Measurements from ENCODE around the gene BCL7C. TPM values are rescaled to one million over a fixed set of nuclear protein-coding genes. Genes with fewer than 3 reads are reported as not detected.

BCL7C gene
- total RNA-seq, 1 experiment from 2014 or later, result 45.8 TPM

DNA sequence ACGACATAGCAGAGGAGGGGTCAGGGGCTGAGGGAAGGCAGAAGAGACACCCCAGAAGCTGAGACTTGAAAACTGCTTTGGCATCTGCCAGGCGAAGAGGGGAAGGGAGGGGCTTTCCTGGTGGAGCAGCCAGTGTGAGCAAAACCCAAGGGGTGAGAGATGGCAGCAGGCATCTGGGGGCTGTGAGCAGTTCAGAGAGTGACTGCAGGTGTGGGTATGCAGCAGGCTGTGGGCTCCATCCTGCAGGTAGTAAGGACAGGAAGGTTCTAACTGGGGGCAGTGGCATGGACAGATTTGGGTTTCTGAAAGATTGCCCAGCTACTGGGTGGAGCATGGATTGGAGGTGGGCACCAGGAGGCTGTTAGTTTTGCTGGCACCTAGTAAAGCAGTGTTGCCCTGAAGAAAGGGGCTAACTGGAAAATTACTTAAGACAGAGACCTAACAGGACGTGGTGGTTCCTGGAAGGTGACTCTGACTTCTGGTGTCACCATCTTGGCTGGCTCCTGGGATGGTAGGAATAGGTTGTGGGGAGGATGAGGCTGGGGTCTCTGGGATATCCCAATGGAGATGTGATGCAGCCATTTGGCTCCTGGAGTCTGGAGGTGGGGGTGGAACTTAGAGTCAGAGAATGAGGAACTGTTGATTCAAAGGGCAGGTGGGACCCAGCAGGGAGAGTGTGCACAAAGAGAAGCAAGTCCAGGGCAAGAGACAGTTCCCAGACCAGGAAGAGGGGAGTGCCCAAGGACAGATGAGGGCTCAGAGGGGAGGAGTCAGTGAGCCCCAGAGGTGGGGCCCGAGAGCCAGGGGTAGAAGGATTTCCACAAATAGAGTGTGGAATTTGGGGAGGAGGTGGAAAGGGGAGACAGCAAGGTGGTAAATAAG is 11.2 kb downstream of the BCL7C start:
- ATAC-seq (no peak), DNase-seq (ENCODE audit: low read depth, low spot score) (no peak)
- ChIA-PET POLR2A (no interaction called here), CTCF (interaction anchor here (0.7 kb wide), 1 partner anchor 104 kb away, joined by 7 read pairs; no protein-coding TSS in a partner anchor)
- H3K9me3 ChIP-seq (ENCODE audit: control insufficient read depth, insufficient read depth, low read depth, low read length), result no peaks in the 10 kb centered on the region
- in situ Hi-C loops (cut with HindIII; ENCODE audit: low pct_unique_long_range_greater_than_20kb, low sequenced_read_pairs) (no loop called here), intact Hi-C loops (cut with micrococcal nuclease; ENCODE audit: unreplicated experiment) (no loop called here)
- BruUV-seq (replicated peaks), result no TSS peak
- no peak overlapping the region for H3K27ac ChIP-seq (ENCODE audit: low read length)
- TF ChIP-seq POLR2AphosphoS5 (IDR thresholded peaks at IDR 0.05; ENCODE audit: low read depth, low read length), result no peak
- TF ChIP-seq SIN3A (IDR thresholded peaks at IDR 0.05; ENCODE audit: borderline replicate concordance, insufficient read depth, low read depth, low read length), result no peak
- TF ChIP-seq TCF7L2 (IDR thresholded peaks at IDR 0.05; ENCODE audit: low read depth, low read length), result no peak
- TF ChIP-seq, protein P1, sequence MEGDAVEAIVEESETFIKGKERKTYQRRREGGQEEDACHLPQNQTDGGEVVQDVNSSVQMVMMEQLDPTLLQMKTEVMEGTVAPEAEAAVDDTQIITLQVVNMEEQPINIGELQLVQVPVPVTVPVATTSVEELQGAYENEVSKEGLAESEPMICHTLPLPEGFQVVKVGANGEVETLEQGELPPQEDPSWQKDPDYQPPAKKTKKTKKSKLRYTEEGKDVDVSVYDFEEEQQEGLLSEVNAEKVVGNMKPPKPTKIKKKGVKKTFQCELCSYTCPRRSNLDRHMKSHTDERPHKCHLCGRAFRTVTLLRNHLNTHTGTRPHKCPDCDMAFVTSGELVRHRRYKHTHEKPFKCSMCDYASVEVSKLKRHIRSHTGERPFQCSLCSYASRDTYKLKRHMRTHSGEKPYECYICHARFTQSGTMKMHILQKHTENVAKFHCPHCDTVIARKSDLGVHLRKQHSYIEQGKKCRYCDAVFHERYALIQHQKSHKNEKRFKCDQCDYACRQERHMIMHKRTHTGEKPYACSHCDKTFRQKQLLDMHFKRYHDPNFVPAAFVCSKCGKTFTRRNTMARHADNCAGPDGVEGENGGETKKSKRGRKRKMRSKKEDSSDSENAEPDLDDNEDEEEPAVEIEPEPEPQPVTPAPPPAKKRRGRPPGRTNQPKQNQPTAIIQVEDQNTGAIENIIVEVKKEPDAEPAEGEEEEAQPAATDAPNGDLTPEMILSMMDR (IDR thresholded peaks at IDR 0.05), result no peak
- TF ChIP-seq, protein P2, sequence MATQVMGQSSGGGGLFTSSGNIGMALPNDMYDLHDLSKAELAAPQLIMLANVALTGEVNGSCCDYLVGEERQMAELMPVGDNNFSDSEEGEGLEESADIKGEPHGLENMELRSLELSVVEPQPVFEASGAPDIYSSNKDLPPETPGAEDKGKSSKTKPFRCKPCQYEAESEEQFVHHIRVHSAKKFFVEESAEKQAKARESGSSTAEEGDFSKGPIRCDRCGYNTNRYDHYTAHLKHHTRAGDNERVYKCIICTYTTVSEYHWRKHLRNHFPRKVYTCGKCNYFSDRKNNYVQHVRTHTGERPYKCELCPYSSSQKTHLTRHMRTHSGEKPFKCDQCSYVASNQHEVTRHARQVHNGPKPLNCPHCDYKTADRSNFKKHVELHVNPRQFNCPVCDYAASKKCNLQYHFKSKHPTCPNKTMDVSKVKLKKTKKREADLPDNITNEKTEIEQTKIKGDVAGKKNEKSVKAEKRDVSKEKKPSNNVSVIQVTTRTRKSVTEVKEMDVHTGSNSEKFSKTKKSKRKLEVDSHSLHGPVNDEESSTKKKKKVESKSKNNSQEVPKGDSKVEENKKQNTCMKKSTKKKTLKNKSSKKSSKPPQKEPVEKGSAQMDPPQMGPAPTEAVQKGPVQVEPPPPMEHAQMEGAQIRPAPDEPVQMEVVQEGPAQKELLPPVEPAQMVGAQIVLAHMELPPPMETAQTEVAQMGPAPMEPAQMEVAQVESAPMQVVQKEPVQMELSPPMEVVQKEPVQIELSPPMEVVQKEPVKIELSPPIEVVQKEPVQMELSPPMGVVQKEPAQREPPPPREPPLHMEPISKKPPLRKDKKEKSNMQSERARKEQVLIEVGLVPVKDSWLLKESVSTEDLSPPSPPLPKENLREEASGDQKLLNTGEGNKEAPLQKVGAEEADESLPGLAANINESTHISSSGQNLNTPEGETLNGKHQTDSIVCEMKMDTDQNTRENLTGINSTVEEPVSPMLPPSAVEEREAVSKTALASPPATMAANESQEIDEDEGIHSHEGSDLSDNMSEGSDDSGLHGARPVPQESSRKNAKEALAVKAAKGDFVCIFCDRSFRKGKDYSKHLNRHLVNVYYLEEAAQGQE (IDR thresholded peaks at IDR 0.05; ENCODE audit: insufficient read depth in 1 of 2, low read depth in 2 of 2, low read length in 1 of 2), result no peak
- no peak overlapping the region for H3K4me3 ChIP-seq (ENCODE audit: low read depth in 2 of 2, low read length in 2 of 2)
- H3K4me1 ChIP-seq (ENCODE audit: control insufficient read depth, insufficient read depth, low read length), result no peaks in the 10 kb centered on the region
- no peaks in the 10 kb centered on the region for H3K36me3 ChIP-seq (ENCODE audit: control insufficient read depth, insufficient read depth, low read length)
- no peaks in the 10 kb centered on the region for H3K27me3 ChIP-seq (ENCODE audit: control insufficient read depth, insufficient read depth, low read length)

DNA sequence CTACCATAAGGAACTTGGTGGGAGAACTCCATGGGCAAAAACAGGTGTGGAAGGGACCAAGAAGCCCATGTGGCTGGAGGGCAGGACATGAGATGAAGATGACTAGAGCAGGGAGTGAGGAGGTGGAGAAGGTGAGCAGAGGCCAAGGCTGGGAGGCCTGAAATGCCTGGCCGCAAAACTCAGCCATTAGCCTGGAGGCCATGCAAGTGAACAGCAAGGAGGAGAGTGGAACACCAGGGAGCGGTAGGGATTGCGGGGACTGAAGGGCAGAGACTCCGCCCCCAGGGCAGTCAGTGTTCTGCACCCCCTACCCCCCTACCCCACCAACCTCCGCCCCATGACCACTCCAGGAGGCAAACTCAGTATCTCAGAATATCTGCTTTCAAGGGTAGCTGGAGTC is 17.0 kb downstream of the BCL7C start:
- no TSS peak for BruUV-seq (replicated peaks)
- ChIA-PET CTCF (interaction anchor here (0.5 kb wide), 2 partner anchors 12 to 69 kb away, joined by 3 to 7 read pairs; no protein-coding TSS in a partner anchor), POLR2A (no interaction called here)
- Histone ChIP-seq H3K4me1 (ENCODE audit: control insufficient read depth, insufficient read depth, low read length) (peaks cover 11% of the 10 kb centered on the region), H3K4me3 (ENCODE audit: low read depth in 2 of 2, low read length in 2 of 2) (peak overlapping the region; percentile 72 to 87; a peak in 3 of 4 replicates), H3K9me3 (ENCODE audit: control insufficient read depth, insufficient read depth, low read depth, low read length) (no peaks in the 10 kb centered on the region), H3K27ac (ENCODE audit: low read length) (peak overlapping the region; percentile 95), H3K27me3 (ENCODE audit: control insufficient read depth, insufficient read depth, low read length) (no peaks in the 10 kb centered on the region), H3K36me3 (ENCODE audit: control insufficient read depth, insufficient read depth, low read length) (peaks cover 5% of the 10 kb centered on the region; the same call in 1 of the 2 replicates)
- no peak for TF ChIP-seq TCF7L2 (IDR thresholded peaks at IDR 0.05; ENCODE audit: low read depth, low read length)
- no peak for TF ChIP-seq SIN3A (IDR thresholded peaks at IDR 0.05; ENCODE audit: borderline replicate concordance, insufficient read depth, low read depth, low read length)
- TF ChIP-seq, protein P1 (IDR thresholded peaks at IDR 0.05), result no peak
- no peak for TF ChIP-seq POLR2AphosphoS5 (IDR thresholded peaks at IDR 0.05; ENCODE audit: low read depth, low read length)
- TF ChIP-seq, protein P2 (IDR thresholded peaks at IDR 0.05; ENCODE audit: insufficient read depth in 1 of 2, low read depth in 2 of 2, low read length in 1 of 2), result no peak
- intact Hi-C loops (cut with micrococcal nuclease; ENCODE audit: unreplicated experiment), result no loop called here
- ATAC-seq (0 out of 2 replicates have a peak, but pooled peaks have one; percentile 13), DNase-seq (ENCODE audit: low read depth, low spot score) (no peak)
- in situ Hi-C loops (cut with HindIII; ENCODE audit: low pct_unique_long_range_greater_than_20kb, low sequenced_read_pairs), result no loop called here
